ENCODE data around the gene LRRC4. TPM values are rescaled to one million over a fixed set of nuclear protein-coding genes. Genes with fewer than 3 reads are reported as not detected.

LRRC4 gene
- total RNA-seq, 1 donor from 2014 or later: 19.8 TPM

GRCh38 chr7:127983804-127984332 lies 47.4 kb downstream of the LRRC4 start:
- no peak overlapping the region for H3K4me2 ChIP-seq
- H3K27me3 Mint-ChIP-seq (ENCODE audit: insufficient read depth, low read depth): peaks cover 8% of the 10 kb centered on the region
- H3K79me2 ChIP-seq (ENCODE audit: low read depth): no peaks in the 10 kb centered on the region
- H3K9me3 ChIP-seq (ENCODE audit: low read depth): no peaks in the 10 kb centered on the region
- H4K20me1 ChIP-seq (ENCODE audit: low read depth): no peaks in the 10 kb centered on the region
- DNase-seq (ENCODE audit: low spot score): no peak
- no peaks in the 10 kb centered on the region for H3K36me3 ChIP-seq
- peaks cover 34% of the 10 kb centered on the region for H3K4me1 Mint-ChIP-seq
- TF ChIP-seq EZH2phosphoT487 (IDR thresholded peaks at IDR 0.05): no peak
- TF ChIP-seq EZH2 (IDR thresholded peaks at IDR 0.05): no peak
- TF ChIP-seq CTCF (IDR thresholded peaks at IDR 0.05): no peak
- H3K27ac Mint-ChIP-seq: no peak overlapping the region
- H3F3A ChIP-seq (ENCODE audit: low read depth): no peaks in the 10 kb centered on the region
- no peak overlapping the region for H3K9ac ChIP-seq
- H2AFZ ChIP-seq (replicated peaks): no peak overlapping the region
- H3K4me3 Mint-ChIP-seq: no peak overlapping the region
- H3K27ac ChIP-seq: no peak overlapping the region
- H3K36me3 Mint-ChIP-seq: peaks cover 10% of the 10 kb centered on the region
- H3K27me3 ChIP-seq: no peaks in the 10 kb centered on the region
- H3K4me3 ChIP-seq: no peak overlapping the region
- peaks cover 6% of the 10 kb centered on the region for H3K9me3 Mint-ChIP-seq
- H3K4me1 ChIP-seq: peaks cover 54% of the 10 kb centered on the region

DNA sequence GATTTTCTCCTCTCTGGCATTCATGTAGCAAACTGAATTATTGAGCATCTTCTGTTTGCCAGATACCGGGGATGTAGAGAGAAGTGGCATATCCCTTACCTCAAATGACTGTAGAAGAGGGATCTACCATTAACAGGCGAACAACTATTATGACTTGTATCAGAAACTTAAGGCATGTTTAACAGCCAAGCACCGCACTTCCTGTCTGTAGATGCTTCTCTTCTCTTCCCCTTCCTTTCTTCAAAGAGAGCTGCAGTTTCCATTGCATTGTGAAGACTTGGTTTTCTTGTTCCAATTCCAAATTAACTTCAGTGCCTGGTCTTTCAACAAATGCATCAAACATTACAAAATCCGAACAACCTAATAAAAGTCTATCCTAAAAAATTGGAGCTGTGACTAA lies 49.3 kb downstream of the LRRC4 start:
- no peak overlapping the region for H3K9ac ChIP-seq
- no peaks in the 10 kb centered on the region for H3K27me3 ChIP-seq
- no peak for DNase-seq (ENCODE audit: low spot score)
- H3K27ac ChIP-seq: no peak overlapping the region
- no peak overlapping the region for H2AFZ ChIP-seq (replicated peaks)
- H3K4me1 Mint-ChIP-seq: peaks cover 35% of the 10 kb centered on the region
- no peak overlapping the region for H3K4me3 Mint-ChIP-seq
- H3K79me2 ChIP-seq (ENCODE audit: low read depth): no peaks in the 10 kb centered on the region
- peaks cover 16% of the 10 kb centered on the region for H3K9me3 Mint-ChIP-seq
- peak overlapping the region; percentile 19 for H3K4me2 ChIP-seq
- TF ChIP-seq EZH2 (IDR thresholded peaks at IDR 0.05): no peak
- H3K4me3 ChIP-seq: no peak overlapping the region
- H3K9me3 ChIP-seq (ENCODE audit: low read depth): no peaks in the 10 kb centered on the region
- H3K27me3 Mint-ChIP-seq (ENCODE audit: insufficient read depth, low read depth): peaks cover 9% of the 10 kb centered on the region
- no peak overlapping the region for H3K27ac Mint-ChIP-seq
- H3K36me3 Mint-ChIP-seq: peaks cover 20% of the 10 kb centered on the region
- peaks cover 45% of the 10 kb centered on the region for H3K4me1 ChIP-seq
- H3K36me3 ChIP-seq: no peaks in the 10 kb centered on the region
- peaks cover 6% of the 10 kb centered on the region for H3F3A ChIP-seq (ENCODE audit: low read depth)
- no peaks in the 10 kb centered on the region for H4K20me1 ChIP-seq (ENCODE audit: low read depth)

GRCh38 chr7:127980901-127981300 lies 50.3 kb downstream of the LRRC4 start:
- peaks cover 20% of the 10 kb centered on the region for H3K36me3 Mint-ChIP-seq
- no peak overlapping the region for H3K4me2 ChIP-seq

More at GRCh38 chr7:127980901-127981300, 50.3 kb downstream of the LRRC4 start:
- H3K9ac ChIP-seq: no peak overlapping the region
- Mint-ChIP-seq H3K4me3 (no peak overlapping the region), H3K27ac (no peak overlapping the region), H3K4me1 (peaks cover 38% of the 10 kb centered on the region), H3K9me3 (peaks cover 16% of the 10 kb centered on the region), H3K27me3 (ENCODE audit: insufficient read depth, low read depth) (peaks cover 14% of the 10 kb centered on the region)
- no peak overlapping the region for H3K27ac ChIP-seq
- H3K4me3 ChIP-seq: no peak overlapping the region
- TF ChIP-seq EZH2phosphoT487 (IDR thresholded peaks at IDR 0.05): no peak
- no peak for TF ChIP-seq CTCF (IDR thresholded peaks at IDR 0.05)
- TF ChIP-seq EZH2 (IDR thresholded peaks at IDR 0.05): no peak
- peaks cover 45% of the 10 kb centered on the region for H3K4me1 ChIP-seq
- DNase-seq (ENCODE audit: low spot score): no peak
- H4K20me1 ChIP-seq (ENCODE audit: low read depth): no peaks in the 10 kb centered on the region
- H3K27me3 ChIP-seq: no peaks in the 10 kb centered on the region
- H3K79me2 ChIP-seq (ENCODE audit: low read depth): no peaks in the 10 kb centered on the region
- no peaks in the 10 kb centered on the region for H3K36me3 ChIP-seq
- peaks cover 17% of the 10 kb centered on the region for H3F3A ChIP-seq (ENCODE audit: low read depth)
- H3K9me3 ChIP-seq (ENCODE audit: low read depth): no peaks in the 10 kb centered on the region
- no peak overlapping the region for H2AFZ ChIP-seq (replicated peaks)

All from neural progenitor cell (in vitro differentiated cells).